ENCODE data around the gene TMEM232. TPM values are rescaled to one million over a fixed set of nuclear protein-coding genes. Genes with fewer than 3 reads are reported as not detected.
A peak's percentile ranks its signal among the peaks of the same experiment; 100 is the strongest.

The TMEM232 gene
- total and polyA plus RNA-seq, 2 experiments from 2014 or later = 1.3 to 1.9 TPM

DNA sequence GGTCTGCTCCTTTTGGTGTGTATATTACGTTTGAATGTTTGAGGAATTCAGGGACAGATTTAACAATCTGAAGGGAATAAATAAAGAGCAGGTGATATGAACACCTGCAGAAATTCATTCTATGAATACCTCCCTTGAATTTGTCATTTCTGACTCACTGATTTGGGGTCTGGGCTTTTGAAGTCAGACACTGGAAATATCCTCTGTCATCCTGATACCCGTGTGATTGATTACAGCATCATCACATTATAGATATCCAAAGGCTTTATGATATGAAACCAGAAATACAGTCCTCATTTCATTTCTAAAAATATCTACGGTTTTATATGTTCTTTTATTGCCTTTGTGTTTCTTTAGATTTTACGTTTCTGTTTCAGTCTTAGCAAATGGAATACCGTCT lies 68.5 kb downstream of the TMEM232 start (continued):
- TF ChIP-seq, protein P1, sequence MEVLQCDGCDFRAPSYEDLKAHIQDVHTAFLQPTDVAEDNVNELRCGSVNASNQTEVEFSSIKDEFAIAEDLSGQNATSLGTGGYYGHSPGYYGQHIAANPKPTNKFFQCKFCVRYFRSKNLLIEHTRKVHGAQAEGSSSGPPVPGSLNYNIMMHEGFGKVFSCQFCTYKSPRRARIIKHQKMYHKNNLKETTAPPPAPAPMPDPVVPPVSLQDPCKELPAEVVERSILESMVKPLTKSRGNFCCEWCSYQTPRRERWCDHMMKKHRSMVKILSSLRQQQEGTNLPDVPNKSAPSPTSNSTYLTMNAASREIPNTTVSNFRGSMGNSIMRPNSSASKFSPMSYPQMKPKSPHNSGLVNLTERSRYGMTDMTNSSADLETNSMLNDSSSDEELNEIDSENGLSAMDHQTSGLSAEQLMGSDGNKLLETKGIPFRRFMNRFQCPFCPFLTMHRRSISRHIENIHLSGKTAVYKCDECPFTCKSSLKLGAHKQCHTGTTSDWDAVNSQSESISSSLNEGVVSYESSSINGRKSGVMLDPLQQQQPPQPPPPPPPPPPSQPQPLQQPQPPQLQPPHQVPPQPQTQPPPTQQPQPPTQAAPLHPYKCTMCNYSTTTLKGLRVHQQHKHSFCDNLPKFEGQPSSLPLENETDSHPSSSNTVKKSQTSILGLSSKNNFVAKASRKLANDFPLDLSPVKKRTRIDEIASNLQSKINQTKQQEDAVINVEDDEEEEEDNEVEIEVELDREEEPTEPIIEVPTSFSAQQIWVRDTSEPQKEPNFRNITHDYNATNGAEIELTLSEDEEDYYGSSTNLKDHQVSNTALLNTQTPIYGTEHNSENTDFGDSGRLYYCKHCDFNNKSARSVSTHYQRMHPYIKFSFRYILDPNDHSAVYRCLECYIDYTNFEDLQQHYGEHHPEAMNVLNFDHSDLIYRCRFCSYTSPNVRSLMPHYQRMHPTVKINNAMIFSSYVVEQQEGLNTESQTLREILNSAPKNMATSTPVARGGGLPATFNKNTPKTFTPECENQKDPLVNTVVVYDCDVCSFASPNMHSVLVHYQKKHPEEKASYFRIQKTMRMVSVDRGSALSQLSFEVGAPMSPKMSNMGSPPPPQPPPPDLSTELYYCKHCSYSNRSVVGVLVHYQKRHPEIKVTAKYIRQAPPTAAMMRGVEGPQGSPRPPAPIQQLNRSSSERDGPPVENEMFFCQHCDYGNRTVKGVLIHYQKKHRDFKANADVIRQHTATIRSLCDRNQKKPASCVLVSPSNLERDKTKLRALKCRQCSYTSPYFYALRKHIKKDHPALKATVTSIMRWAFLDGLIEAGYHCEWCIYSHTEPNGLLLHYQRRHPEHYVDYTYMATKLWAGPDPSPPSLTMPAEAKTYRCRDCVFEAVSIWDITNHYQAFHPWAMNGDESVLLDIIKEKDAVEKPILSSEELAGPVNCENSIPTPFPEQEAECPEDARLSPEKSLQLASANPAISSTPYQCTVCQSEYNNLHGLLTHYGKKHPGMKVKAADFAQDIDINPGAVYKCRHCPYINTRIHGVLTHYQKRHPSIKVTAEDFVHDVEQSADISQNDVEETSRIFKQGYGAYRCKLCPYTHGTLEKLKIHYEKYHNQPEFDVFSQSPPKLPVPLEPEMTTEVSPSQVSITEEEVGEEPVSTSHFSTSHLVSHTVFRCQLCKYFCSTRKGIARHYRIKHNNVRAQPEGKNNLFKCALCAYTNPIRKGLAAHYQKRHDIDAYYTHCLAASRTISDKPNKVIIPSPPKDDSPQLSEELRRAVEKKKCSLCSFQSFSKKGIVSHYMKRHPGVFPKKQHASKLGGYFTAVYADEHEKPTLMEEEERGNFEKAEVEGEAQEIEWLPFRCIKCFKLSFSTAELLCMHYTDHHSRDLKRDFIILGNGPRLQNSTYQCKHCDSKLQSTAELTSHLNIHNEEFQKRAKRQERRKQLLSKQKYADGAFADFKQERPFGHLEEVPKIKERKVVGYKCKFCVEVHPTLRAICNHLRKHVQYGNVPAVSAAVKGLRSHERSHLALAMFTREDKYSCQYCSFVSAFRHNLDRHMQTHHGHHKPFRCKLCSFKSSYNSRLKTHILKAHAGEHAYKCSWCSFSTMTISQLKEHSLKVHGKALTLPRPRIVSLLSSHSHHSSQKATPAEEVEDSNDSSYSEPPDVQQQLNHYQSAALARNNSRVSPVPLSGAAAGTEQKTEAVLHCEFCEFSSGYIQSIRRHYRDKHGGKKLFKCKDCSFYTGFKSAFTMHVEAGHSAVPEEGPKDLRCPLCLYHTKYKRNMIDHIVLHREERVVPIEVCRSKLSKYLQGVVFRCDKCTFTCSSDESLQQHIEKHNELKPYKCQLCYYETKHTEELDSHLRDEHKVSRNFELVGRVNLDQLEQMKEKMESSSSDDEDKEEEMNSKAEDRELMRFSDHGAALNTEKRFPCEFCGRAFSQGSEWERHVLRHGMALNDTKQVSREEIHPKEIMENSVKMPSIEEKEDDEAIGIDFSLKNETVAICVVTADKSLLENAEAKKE (CRISPR knock-in tag; IDR thresholded peaks at IDR 0.05) = no peak
- no peak for TF ChIP-seq CREB1 (CRISPR knock-in tag; IDR thresholded peaks at IDR 0.05; ENCODE audit: low read depth)

DNA sequence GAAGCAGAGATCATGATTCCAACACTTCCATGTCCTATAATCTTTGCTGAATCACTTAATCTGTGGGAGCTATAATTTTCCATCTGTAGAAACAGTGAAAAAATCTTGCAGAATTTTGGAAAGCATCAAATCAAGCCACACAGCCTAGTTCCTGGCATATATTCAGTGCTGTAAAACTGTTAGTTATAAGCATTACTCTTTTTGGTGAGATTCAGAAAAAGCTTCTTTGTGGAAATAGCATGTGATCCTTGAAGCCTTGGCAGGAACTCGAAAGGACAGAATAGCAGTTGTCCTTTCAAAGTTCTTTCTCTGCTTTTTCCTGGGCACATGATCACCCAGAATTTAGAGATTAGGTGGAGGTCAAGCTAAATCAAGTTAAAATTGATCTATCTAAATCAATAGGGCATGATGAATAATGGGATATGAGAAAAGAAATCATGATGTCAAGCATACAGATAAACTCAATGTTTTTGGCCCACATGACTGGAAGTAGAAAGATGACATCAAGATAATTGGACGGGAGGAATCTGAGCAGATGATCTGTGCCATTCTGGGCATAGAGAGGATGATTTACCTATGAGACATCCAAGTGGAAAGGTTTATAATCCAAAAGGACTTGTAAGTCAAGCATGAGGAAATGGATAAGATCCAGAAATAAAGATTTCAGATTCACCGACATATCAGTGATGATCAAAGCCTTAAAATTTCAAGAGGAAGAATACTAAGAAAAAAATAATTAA lies 73.1 kb downstream of the TMEM232 start:
- peaks cover 8% of the 10 kb centered on the region; the same call in 1 of the 2 replicates for H3K4me1 ChIP-seq (ENCODE audit: insufficient read depth)
- Mint-ChIP-seq H3K4me3 (no peak overlapping the region), H3K27me3 (ENCODE audit: insufficient read depth, low read depth, poor library complexity) (no peaks in the 10 kb centered on the region), H3K4me1 (peaks cover 6% of the 10 kb centered on the region; the same call in 2 of the 3 replicates), H3K9me3 (no peaks in the 10 kb centered on the region; the same call in 1 of the 3 replicates), H3K36me3 (ENCODE audit: low read depth) (no peaks in the 10 kb centered on the region), H3K27ac (no peak overlapping the region)
- H3K27me3 ChIP-seq (ENCODE audit: insufficient read depth) = no peaks in the 10 kb centered on the region
- no peak for ATAC-seq
- no peaks in the 10 kb centered on the region for H3K79me2 ChIP-seq (replicated peaks; ENCODE audit: insufficient read depth)
- no peak overlapping the region for H3K4me2 ChIP-seq
- H3K36me3 ChIP-seq (ENCODE audit: insufficient read depth) = no peaks in the 10 kb centered on the region
- no peaks in the 10 kb centered on the region for H3K9me2 ChIP-seq (ENCODE audit: insufficient read depth)
- no peak overlapping the region for H3K4me3 ChIP-seq
- DNase-seq (ENCODE audit: low spot score) = no peak
- no peaks in the 10 kb centered on the region for H4K20me1 ChIP-seq (replicated peaks; ENCODE audit: insufficient read depth)
- peak overlapping the region; percentile 29; the same call in 1 of the 2 replicates for H2AFZ ChIP-seq
- no peaks in the 10 kb centered on the region for H3F3A ChIP-seq (replicated peaks; ENCODE audit: low read depth)
- no peak overlapping the region for H3K27ac ChIP-seq (ENCODE audit: low read depth)
- TF ChIP-seq STAT1 (IDR thresholded peaks at IDR 0.05; ENCODE audit: unreplicated experiment) (no peak), EZH2phosphoT487 (IDR thresholded peaks at IDR 0.05; ENCODE audit: unreplicated experiment) (no peak), ZNF331 (CRISPR knock-in tag; IDR thresholded peaks at IDR 0.05; ENCODE audit: low read depth) (no peak), POLR2AphosphoS5 (IDR thresholded peaks at IDR 0.05; ENCODE audit: low read depth) (no peak), NANOG (IDR thresholded peaks at IDR 0.05; ENCODE audit: borderline replicate concordance) (no peak), CREB1 (CRISPR knock-in tag; IDR thresholded peaks at IDR 0.05; ENCODE audit: low read depth) (no peak), ZNF114 (CRISPR knock-in tag; IDR thresholded peaks at IDR 0.05) (no peak), JUNB (IDR thresholded peaks at IDR 0.05; ENCODE audit: unreplicated experiment) (no peak), EZH2 (IDR thresholded peaks at IDR 0.05; ENCODE audit: low read depth, unreplicated experiment) (no peak)
